Osteocyte (in vitro differentiated cells): ENCODE results near the gene OR5T1. TPM values are rescaled to one million over a fixed set of nuclear protein-coding genes. Genes with fewer than 3 reads are reported as not detected.

Source experiments
- DNase-seq: peaks from one replicate; pipeline ENCODE4 v3.0.0; 2021; ENCODE audit warnings: mixed read lengths; ENCODE audit not compliant: unreplicated experiment; ENCODE audit errors: extremely low spot score
- H3K27ac Mint-ChIP-seq: one replicate; pipeline ENCODE4 v1.8.0; 2021; ENCODE audit warnings: mild to moderate bottlenecking, mixed read lengths; ENCODE audit not compliant: unreplicated experiment
- H3K27me3 Mint-ChIP-seq: one replicate; pipeline ENCODE4 v1.8.0; 2021; ENCODE audit warnings: mixed read lengths; ENCODE audit not compliant: unreplicated experiment
- H3K36me3 Mint-ChIP-seq: one replicate; pipeline ENCODE4 v1.8.0; 2021; ENCODE audit warnings: mixed read lengths; ENCODE audit not compliant: unreplicated experiment
- H3K4me1 Mint-ChIP-seq: one replicate; pipeline ENCODE4 v1.8.0; 2021; ENCODE audit warnings: mixed read lengths; ENCODE audit not compliant: unreplicated experiment
- H3K4me3 Mint-ChIP-seq: one replicate; pipeline ENCODE4 v1.8.0; 2021; ENCODE audit warnings: mild to moderate bottlenecking, moderate library complexity, mixed read lengths; ENCODE audit not compliant: unreplicated experiment
- H3K9me3 Mint-ChIP-seq: one replicate; pipeline ENCODE4 v1.8.0; 2021; ENCODE audit warnings: mixed read lengths; ENCODE audit not compliant: unreplicated experiment
- long read RNA-seq: library from polyadenylated mRNA; unstranded; transcript quantifications from one replicate; pipeline ENCODE4 v2.0.0, GENCODE V29; 2021
- total RNA-seq: library from RNA; stranded (reverse); gene quantifications from 2 replicates; pipeline ENCODE4 v1.2.1, GENCODE V29; 2021
- TF ChIP-seq, protein P1 (sequence below): fragments of 200-600 bp; sonication (generic); IDR thresholded peaks from 2 replicates; pipeline ENCODE4 v1.5.0; 2021; ENCODE audit warnings: antibody characterized with exemption, mild to moderate bottlenecking, moderate library complexity

Gene OR5T1
- total RNA-seq: not detected in 2 replicates
- long read RNA-seq: 0 reads

DNA sequence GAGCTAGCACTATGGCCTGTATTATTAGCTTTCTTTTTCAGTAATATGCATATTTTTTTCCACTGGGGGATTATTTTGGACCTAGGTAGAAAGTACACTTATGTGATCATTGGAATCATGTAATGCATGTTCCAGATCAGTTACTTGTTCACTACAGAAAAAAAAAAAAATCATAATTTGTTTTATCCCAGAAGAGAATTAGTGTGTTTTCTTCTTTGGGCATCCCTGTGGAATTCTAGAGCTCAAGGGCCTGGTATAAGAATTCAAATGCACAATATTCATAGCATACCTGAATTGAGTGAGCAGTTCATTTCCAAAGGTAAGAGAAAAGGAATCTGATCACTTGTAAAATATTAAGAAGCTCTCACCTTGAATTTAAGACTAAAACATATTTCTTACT, at the start of gene OR5T1:
OR5T1 (plus strand) TSS at position 301 of the 400 bp plus-strand sequence. CDS start 1,485 bp downstream, outside the sequence.
- TF ChIP-seq, protein P1, sequence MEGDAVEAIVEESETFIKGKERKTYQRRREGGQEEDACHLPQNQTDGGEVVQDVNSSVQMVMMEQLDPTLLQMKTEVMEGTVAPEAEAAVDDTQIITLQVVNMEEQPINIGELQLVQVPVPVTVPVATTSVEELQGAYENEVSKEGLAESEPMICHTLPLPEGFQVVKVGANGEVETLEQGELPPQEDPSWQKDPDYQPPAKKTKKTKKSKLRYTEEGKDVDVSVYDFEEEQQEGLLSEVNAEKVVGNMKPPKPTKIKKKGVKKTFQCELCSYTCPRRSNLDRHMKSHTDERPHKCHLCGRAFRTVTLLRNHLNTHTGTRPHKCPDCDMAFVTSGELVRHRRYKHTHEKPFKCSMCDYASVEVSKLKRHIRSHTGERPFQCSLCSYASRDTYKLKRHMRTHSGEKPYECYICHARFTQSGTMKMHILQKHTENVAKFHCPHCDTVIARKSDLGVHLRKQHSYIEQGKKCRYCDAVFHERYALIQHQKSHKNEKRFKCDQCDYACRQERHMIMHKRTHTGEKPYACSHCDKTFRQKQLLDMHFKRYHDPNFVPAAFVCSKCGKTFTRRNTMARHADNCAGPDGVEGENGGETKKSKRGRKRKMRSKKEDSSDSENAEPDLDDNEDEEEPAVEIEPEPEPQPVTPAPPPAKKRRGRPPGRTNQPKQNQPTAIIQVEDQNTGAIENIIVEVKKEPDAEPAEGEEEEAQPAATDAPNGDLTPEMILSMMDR: no peak
- Mint-ChIP-seq H3K36me3 (no peaks in the 10 kb centered on the region), H3K27ac (no peak within 1 kb of the TSS), H3K4me3 (no peak within 1 kb of the TSS), H3K9me3 (peaks cover 32% of the 10 kb centered on the region), H3K4me1 (no peaks in the 10 kb centered on the region), H3K27me3 (no peaks in the 10 kb centered on the region)
- no peak for DNase-seq

DNA sequence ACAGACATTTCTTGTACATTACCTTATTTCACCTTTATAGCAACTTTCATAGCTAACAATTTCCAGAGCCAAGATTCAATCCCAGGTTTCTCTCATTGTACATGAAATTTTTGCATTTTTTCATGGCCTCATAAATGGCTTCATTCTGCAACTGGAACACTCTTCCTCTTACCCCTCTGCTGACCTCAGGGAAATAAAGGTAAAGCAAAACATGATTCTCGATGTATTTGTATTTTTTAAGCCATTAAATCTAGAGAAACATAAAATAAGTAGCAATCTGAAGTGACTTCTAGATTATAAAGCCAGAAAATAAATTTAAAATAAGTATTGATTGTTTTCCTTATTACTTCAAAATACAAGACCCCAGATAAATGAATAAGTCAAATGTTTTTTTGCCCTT, 39.8 kb upstream of the OR5T1 start, which contains the start of gene OR5T2:
OR5T2 (minus strand) TSS at position 101 of the 400 bp plus-strand sequence. CDS start 1,193 bp downstream, outside the sequence.
- Mint-ChIP-seq H3K9me3 (peaks cover 42% of the 10 kb centered on the region), H3K4me1 (no peaks in the 10 kb centered on the region), H3K27ac (no peak within 1 kb of the TSS), H3K27me3 (no peaks in the 10 kb centered on the region), H3K36me3 (no peaks in the 10 kb centered on the region), H3K4me3 (no peak within 1 kb of the TSS)
- TF ChIP-seq, protein P1: no peak
- no peak for DNase-seq

DNA sequence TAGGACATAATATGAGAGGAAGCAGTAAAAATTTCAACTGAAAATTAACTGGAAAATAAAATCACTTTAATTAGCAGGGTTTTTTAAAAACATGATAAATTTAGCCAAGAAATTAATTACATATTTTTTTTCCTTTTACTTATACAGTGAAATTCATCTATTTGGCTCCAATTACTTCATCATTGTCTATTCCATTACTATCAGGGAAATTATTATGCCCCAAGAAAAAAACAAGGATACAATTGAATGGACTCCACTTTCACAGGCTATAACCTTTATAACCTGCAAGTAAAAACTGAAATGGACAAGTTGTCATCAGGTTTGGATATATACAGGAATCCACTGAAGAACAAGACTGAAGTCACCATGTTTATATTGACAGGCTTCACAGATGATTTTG, 22.0 kb upstream of the OR5T1 start, which contains the start of gene OR5T3:
OR5T3 (plus strand) TSS at position 301 of the 400 bp plus-strand sequence; CDS start at position 301, 0 bp downstream.
- H3K9me3 Mint-ChIP-seq: peaks cover 20% of the 10 kb centered on the region
- DNase-seq: no peak
- H3K4me3 Mint-ChIP-seq: no peak within 1 kb of the TSS
- H3K36me3 Mint-ChIP-seq: no peaks in the 10 kb centered on the region
- H3K27ac Mint-ChIP-seq: no peak within 1 kb of the TSS
- TF ChIP-seq, protein P1: no peak
- H3K27me3 Mint-ChIP-seq: no peaks in the 10 kb centered on the region
- no peaks in the 10 kb centered on the region for H3K4me1 Mint-ChIP-seq

DNA sequence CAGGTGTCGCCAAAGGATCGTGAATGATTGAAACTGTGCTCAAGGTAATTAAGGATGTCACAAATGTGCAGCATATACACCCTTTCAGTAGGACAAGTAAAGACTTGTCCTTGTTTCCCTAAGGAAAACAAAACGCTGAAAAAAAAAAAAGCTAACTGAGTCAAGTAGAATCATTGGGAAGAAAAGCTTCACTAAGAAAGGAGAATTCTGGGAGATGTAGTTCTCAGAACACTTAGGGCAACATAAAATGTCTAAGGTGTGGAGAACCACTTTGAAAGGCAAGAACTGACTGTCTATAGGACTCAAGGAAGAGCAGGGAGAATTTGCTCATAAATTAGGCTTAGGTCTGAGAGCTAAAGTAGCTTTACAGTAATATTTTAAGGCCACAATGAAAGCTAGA, 2.9 kb upstream of the OR5T1 start:
- no peak overlapping the region for H3K4me3 Mint-ChIP-seq
- DNase-seq: no peak
- peaks cover 3% of the 10 kb centered on the region for H3K36me3 Mint-ChIP-seq
- no peaks in the 10 kb centered on the region for H3K27me3 Mint-ChIP-seq
- TF ChIP-seq, protein P1: no peak
- H3K4me1 Mint-ChIP-seq: no peaks in the 10 kb centered on the region
- H3K9me3 Mint-ChIP-seq: peaks cover 27% of the 10 kb centered on the region
- H3K27ac Mint-ChIP-seq: no peak overlapping the region

DNA sequence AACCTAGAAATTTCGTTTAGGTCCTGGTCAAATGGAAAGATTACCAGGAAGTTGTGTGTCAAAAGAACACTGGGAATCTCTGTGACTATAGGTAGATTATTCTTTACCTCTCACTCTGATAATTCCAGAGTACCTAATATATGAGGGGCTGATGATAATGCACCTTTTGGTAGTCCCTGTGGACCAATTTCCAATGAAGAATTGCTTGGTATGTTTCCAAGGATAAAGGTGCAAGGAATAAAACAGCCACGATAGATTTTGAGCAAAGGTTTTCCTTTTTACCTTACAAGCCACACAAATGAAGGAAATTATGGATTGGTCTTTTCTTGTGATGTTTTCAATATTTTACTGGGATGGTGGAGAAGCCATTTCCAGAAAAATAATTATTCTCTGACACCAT, 18.2 kb downstream of the OR5T1 start, which contains the start of gene OR8H1:
OR8H1 (minus strand) TSS at position 101 of the 400 bp plus-strand sequence. CDS start 1,192 bp downstream, outside the sequence.
- Mint-ChIP-seq H3K4me3 (no peak within 1 kb of the TSS), H3K27ac (no peak within 1 kb of the TSS), H3K27me3 (no peaks in the 10 kb centered on the region), H3K4me1 (no peaks in the 10 kb centered on the region), H3K9me3 (no peaks in the 10 kb centered on the region), H3K36me3 (no peaks in the 10 kb centered on the region)
- TF ChIP-seq, protein P1: no peak
- DNase-seq: no peak
